WERI-Rb-1 (cell line): ENCODE data around the gene FGFR3.

Experiments used
- DNase-seq: peaks from one replicate; pipeline ENCODE4 v3.0.0-alpha.2; 2020
- H3K27ac ChIP-seq: fragments of 250-450 bp; sonication (Bioruptor Pico); 2 replicates; pipeline ENCODE4 v1.5.1; 2020; ENCODE audit warnings: mild to moderate bottlenecking, moderate library complexity
- H3K27me3 ChIP-seq: fragments of 250-450 bp; sonication (Bioruptor Pico); 2 replicates; pipeline ENCODE4 v1.5.1; 2021; ENCODE audit warnings: mild to moderate bottlenecking, low read depth, moderate library complexity; ENCODE audit not compliant: insufficient read depth, severe bottlenecking
- H3K36me3 ChIP-seq: fragments of 250-450 bp; sonication (Bioruptor Pico); 2 replicates; pipeline ENCODE4 v1.5.1; 2020; ENCODE audit warnings: mild to moderate bottlenecking, moderate library complexity
- H3K4me3 ChIP-seq: 2 replicates; pipeline ENCODE4 v1.5.1; 2011; ENCODE audit warnings: low read depth, mild to moderate bottlenecking, control low read depth, low read length
- H3K9me3 ChIP-seq: fragments of 250-450 bp; sonication (Bioruptor Pico); 2 replicates; pipeline ENCODE4 v1.5.1; 2021; ENCODE audit warnings: mild to moderate bottlenecking, moderate library complexity; ENCODE audit not compliant: severe bottlenecking
- CTCF ChIP-seq: IDR thresholded peaks from 2 replicates; pipeline ENCODE4 v1.5.1; 2011; ENCODE audit warnings: low read depth, mild to moderate bottlenecking, control low read depth, inconsistent platforms, low read length

Gene FGFR3

GRCh38 chr4:1792832-1793495 is at the start of gene FGFR3:
Gene FGFR3 (plus strand): TSS chr4:1793293. CDS start chr4:1793935, 642 bp downstream.
- H3K4me3 ChIP-seq = peak within 1 kb of the TSS; percentile 60
- DNase-seq = peak; percentile 66
- H3K27ac ChIP-seq = peak within 1 kb of the TSS; percentile 75
- no peak for TF ChIP-seq CTCF
- peaks cover 4% of the 10 kb centered on the region for H3K36me3 ChIP-seq
- H3K27me3 ChIP-seq = peaks cover 3% of the 10 kb centered on the region
- no peaks in the 10 kb centered on the region for H3K9me3 ChIP-seq

- H3K27ac ChIP-seq = no peak overlapping the region; the same call in 1 of the 2 replicates
- H3K36me3 ChIP-seq = peaks cover 60% of the 10 kb centered on the region
- H3K4me3 ChIP-seq = no peak overlapping the region
- DNase-seq = no peak
- no peaks in the 10 kb centered on the region for H3K27me3 ChIP-seq
- no peak for TF ChIP-seq CTCF
- H3K9me3 ChIP-seq = peaks cover 5% of the 10 kb centered on the region
These were observed 49.5 kb upstream of the FGFR3 start for GRCh38 chr4:1743551-1743950.

- no peak for TF ChIP-seq CTCF
- H3K9me3 ChIP-seq = peaks cover 3% of the 10 kb centered on the region
- no peak overlapping the region for H3K4me3 ChIP-seq
- peak overlapping the region; percentile 11; the same call in 1 of the 2 replicates for H3K27ac ChIP-seq
- H3K36me3 ChIP-seq = peaks cover 56% of the 10 kb centered on the region
- no peaks in the 10 kb centered on the region for H3K27me3 ChIP-seq
- DNase-seq = no peak
These were observed 49.1 kb upstream of the FGFR3 start for GRCh38 chr4:1743975-1744374.

GRCh38 chr4:1744552-1744951 is 48.5 kb upstream of the FGFR3 start:
- DNase-seq = no peak
- Histone ChIP-seq H3K9me3 (peaks cover 3% of the 10 kb centered on the region), H3K27ac (peak overlapping the region; percentile 11), H3K4me3 (no peak overlapping the region), H3K27me3 (no peaks in the 10 kb centered on the region), H3K36me3 (peaks cover 51% of the 10 kb centered on the region)
- no peak for TF ChIP-seq CTCF

- peaks cover 3% of the 10 kb centered on the region for H3K9me3 ChIP-seq
- no peak for DNase-seq
- H3K4me3 ChIP-seq = no peak overlapping the region
- H3K36me3 ChIP-seq = peaks cover 47% of the 10 kb centered on the region
- H3K27me3 ChIP-seq = no peaks in the 10 kb centered on the region
- TF ChIP-seq CTCF = no peak
- H3K27ac ChIP-seq = peak overlapping the region; percentile 11; the same call in 1 of the 2 replicates
These were observed 47.9 kb upstream of the FGFR3 start for GRCh38 chr4:1745165-1745564.

GRCh38 chr4:1745697-1746096 is 47.4 kb upstream of the FGFR3 start:
- TF ChIP-seq CTCF = peak; percentile 29; the same call in 1 of the 2 replicates
- Histone ChIP-seq H3K27me3 (no peaks in the 10 kb centered on the region), H3K27ac (0 out of 2 replicates have a peak overlapping the region, but pooled peaks have one; percentile 4), H3K36me3 (peaks cover 41% of the 10 kb centered on the region), H3K9me3 (peaks cover 3% of the 10 kb centered on the region), H3K4me3 (no peak overlapping the region)
- no peak for DNase-seq
